Esophagus muscularis mucosa (tissue), 4 donors: Measurements from ENCODE around the gene RNPC3.

Source experiments
- CTCF ChIP-seq, 3 experiments: fragments of 200-600 bp in 2 of 3; fragments of 450-650 bp in 1 of 3; sonication (generic) in 2 of 3; IDR thresholded peaks; one replicate each; pipeline ENCODE4 v1.5.1; 2017 to 2019; ENCODE audit warnings: antibody characterized with exemption in 3 of 3, mild to moderate bottlenecking in 2 of 3, moderate library complexity in 1 of 3
- EP300 ChIP-seq: sonication (generic); formaldehyde crosslinking; IDR thresholded peaks from one replicate; pipeline ENCODE4 v1.6.1; 2017; ENCODE audit warnings: antibody characterized with exemption
- POLR2A ChIP-seq: fragments of 450-650 bp; IDR thresholded peaks from one replicate; pipeline ENCODE4 v1.6.1; 2017; ENCODE audit warnings: antibody characterized with exemption, moderate library complexity, mild to moderate bottlenecking, low read depth
- POLR2AphosphoS5 ChIP-seq, 2 donors: sonication (generic); formaldehyde crosslinking; IDR thresholded peaks; one replicate each; pipeline ENCODE4 v1.6.1; 2017; ENCODE audit warnings: antibody characterized with exemption in 2 of 2

- TF ChIP-seq CTCF (IDR thresholded peaks at IDR 0.05) (no peak), POLR2A (no peak), EP300 (no peak), POLR2AphosphoS5 (IDR thresholded peaks at IDR 0.05) (no peak)
These were observed 59.0 kb downstream of the RNPC3 start for GRCh38 chr1:103584537-103584936.
